Skin epidermis (tissue), 12 donors: Measurements from ENCODE around the gene PSEN1.

Experiments
- H3K27ac ChIP-seq, 21 experiments: fragments of 200-600 bp; sonication (generic) in 11 of 21; one replicate each; pipeline ENCODE4 v1.5.0; 2020; ENCODE audit warnings: mild to moderate bottlenecking in 3 of 21, inconsistent platforms in 2 of 21, moderate library complexity in 2 of 21
- H3K4me3 ChIP-seq, 7 experiments: fragments of 200-600 bp; sonication (generic) in 2 of 7; one replicate each; pipeline ENCODE4 v1.5.0; 2020; ENCODE audit warnings: inconsistent platforms in 2 of 7, mild to moderate bottlenecking in 2 of 7, moderate library complexity in 1 of 7

The PSEN1 gene

GRCh38 chr14:73236752-73237218 lies 100.5 kb downstream of the PSEN1 start:
- peak overlapping the region in 1 of 21 experiments; percentile 24 for H3K27ac ChIP-seq
- peak overlapping the region in 1 of 7 experiments; percentile 61 for H3K4me3 ChIP-seq

GRCh38 chr14:73237219-73237785 lies 101.0 kb downstream of the PSEN1 start, which contains the start of gene PAPLN:
Gene PAPLN, plus strand, starts transcription at chr14:73237506. Its CDS starts 2,273 bp downstream, at chr14:73239779.
- H3K4me3 ChIP-seq = peak within 1 kb of the TSS; percentile 31 to 61 (median 38)
- peak within 1 kb of the TSS in 17 of 21 experiments; percentile 19 to 86 (median 61) for H3K27ac ChIP-seq

GRCh38 chr14:73237786-73238423 lies 101.6 kb downstream of the PSEN1 start:
- peak overlapping the region in 17 of 21 experiments; percentile 19 to 86 (median 61) for H3K27ac ChIP-seq
- H3K4me3 ChIP-seq = peak overlapping the region; percentile 31 to 61 (median 38)

GRCh38 chr14:73238424-73238852 lies 102.1 kb downstream of the PSEN1 start:
- Histone ChIP-seq H3K4me3 (peak overlapping the region; percentile 31 to 61 (median 38)), H3K27ac (peak overlapping the region in 17 of 21 experiments; percentile 19 to 86 (median 61))

GRCh38 chr14:73238941-73239340 lies 102.6 kb downstream of the PSEN1 start:
- peak overlapping the region in 1 of 21 experiments; percentile 70 for H3K27ac ChIP-seq

GRCh38 chr14:73239393-73240241 lies 103.3 kb downstream of the PSEN1 start:
- H3K27ac ChIP-seq = peak overlapping the region in 4 of 21 experiments; percentile 4 to 39 (median 6)
- H3K4me3 ChIP-seq = peak overlapping the region in 6 of 7 experiments; percentile 14 to 41 (median 26)

More at GRCh38 chr14:73238941-73239340, 102.6 kb downstream of the PSEN1 start:
- peak overlapping the region in 3 of 7 experiments; percentile 30 to 49 (median 41) for H3K4me3 ChIP-seq

- Histone ChIP-seq H3K4me3 (no peak overlapping the region), H3K27ac (peak overlapping the region in 2 of 21 experiments; percentile 47 to 56)
Measured at GRCh38 chr14:73240816-73241480, 104.6 kb downstream of the PSEN1 start.

- H3K27ac ChIP-seq = peak overlapping the region in 17 of 21 experiments; percentile 5 to 71 (median 38)
- no peak overlapping the region for H3K4me3 ChIP-seq
Measured at GRCh38 chr14:73241481-73242165, 105.3 kb downstream of the PSEN1 start.

GRCh38 chr14:73242357-73242901 lies 106.1 kb downstream of the PSEN1 start:
- no peak overlapping the region for H3K4me3 ChIP-seq
- peak overlapping the region in 17 of 21 experiments; percentile 5 to 71 (median 39) for H3K27ac ChIP-seq

GRCh38 chr14:73243341-73243740 lies 107.0 kb downstream of the PSEN1 start:
- Histone ChIP-seq H3K4me3 (no peak overlapping the region), H3K27ac (no peak overlapping the region)

GRCh38 chr14:73243748-73244147 lies 107.4 kb downstream of the PSEN1 start:
- Histone ChIP-seq H3K4me3 (no peak overlapping the region), H3K27ac (no peak overlapping the region)

- Histone ChIP-seq H3K27ac (no peak overlapping the region), H3K4me3 (no peak overlapping the region)
Measured at GRCh38 chr14:73244541-73245290, 108.4 kb downstream of the PSEN1 start.

GRCh38 chr14:73245480-73246325 lies 109.4 kb downstream of the PSEN1 start:
- H3K4me3 ChIP-seq = peak overlapping the region; percentile 31 to 44 (median 42)
- H3K27ac ChIP-seq = peak overlapping the region in 2 of 21 experiments; percentile 43 to 51

- H3K4me3 ChIP-seq = peak overlapping the region in 6 of 7 experiments; percentile 36 to 44 (median 42)
- H3K27ac ChIP-seq = peak overlapping the region in 1 of 21 experiments; percentile 43
Measured at GRCh38 chr14:73246387-73247150, 110.3 kb downstream of the PSEN1 start.

GRCh38 chr14:73248108-73248868 lies 112.0 kb downstream of the PSEN1 start:
- no peak overlapping the region for H3K27ac ChIP-seq

More at GRCh38 chr14:73248108-73248868, 112.0 kb downstream of the PSEN1 start:
- H3K4me3 ChIP-seq = no peak overlapping the region
